Caco-2 (cell line): ENCODE results near the gene PIP4K2A. TPM values are rescaled to one million over a fixed set of nuclear protein-coding genes. Genes with fewer than 3 reads are reported as not detected.

Experiments used
- BruUV-seq: library from RNA; stranded (reverse); fragments of 400-500 nt; replicated peaks from 2 replicates; lab custom pipeline; 2021; lab: Mats Ljungman, UMichigan
- CTCF ChIA-PET: fragments of 300-600 bp; sonication (Branson Sonifier 250); formaldehyde crosslinking; loops from one replicate; lab custom pipeline; 2022; ENCODE audit warnings: antibody characterized with exemption; lab: Charles Lee
- POLR2A ChIA-PET: fragments of 300-600 bp; sonication (Branson Sonifier 250); formaldehyde crosslinking; loops from one replicate; lab custom pipeline; 2022; ENCODE audit warnings: antibody characterized with exemption; lab: Charles Lee
- DNase-seq, 2 experiments: peaks; one replicate each; pipeline versions ENCODE4 v3.0.0 to v3.0.0-alpha.2; 2020 to 2022
- H3K27me3 ChIP-seq: replicated peaks from 2 replicates; pipeline ENCODE4 v1.6.0; 2011; ENCODE audit warnings: low read length; ENCODE audit not compliant: control insufficient read depth, insufficient read depth
- H3K36me3 ChIP-seq: 2 replicates; pipeline ENCODE4 v1.5.1; 2011; ENCODE audit warnings: low read length; ENCODE audit not compliant: control insufficient read depth, insufficient read depth
- H3K4me1 ChIP-seq: fragments of 250-450 bp; sonication (Bioruptor Pico); 2 replicates; pipeline ENCODE4 v1.5.1; 2020; ENCODE audit warnings: mild to moderate bottlenecking
- H3K4me3 ChIP-seq: 2 replicates; pipeline ENCODE4 v1.5.1; 2011; ENCODE audit warnings: low read depth, mild to moderate bottlenecking, control low read depth, low read length
- H3K9me3 ChIP-seq: fragments of 250-450 bp; sonication (Bioruptor Pico); 2 replicates; pipeline ENCODE4 v1.5.1; 2020; ENCODE audit warnings: mild to moderate bottlenecking, moderate library complexity
- H3K27ac Mint-ChIP-seq: one replicate; pipeline ENCODE4 v1.8.0; 2022; ENCODE audit warnings: mixed read lengths; ENCODE audit not compliant: unreplicated experiment
- H3K27me3 Mint-ChIP-seq: one replicate; pipeline ENCODE4 v1.8.0; 2022; ENCODE audit warnings: mixed read lengths; ENCODE audit not compliant: insufficient read depth, unreplicated experiment
- H3K36me3 Mint-ChIP-seq: one replicate; pipeline ENCODE4 v1.8.0; 2022; ENCODE audit warnings: mild to moderate bottlenecking, mixed read lengths; ENCODE audit not compliant: insufficient read depth, unreplicated experiment
- H3K4me1 Mint-ChIP-seq: one replicate; pipeline ENCODE4 v1.8.0; 2022; ENCODE audit warnings: low read depth, mixed read lengths; ENCODE audit not compliant: unreplicated experiment
- H3K4me3 Mint-ChIP-seq: one replicate; pipeline ENCODE4 v1.8.0; 2022; ENCODE audit warnings: mild to moderate bottlenecking, moderate library complexity, mixed read lengths; ENCODE audit not compliant: unreplicated experiment
- H3K9me3 Mint-ChIP-seq: one replicate; pipeline ENCODE4 v1.8.0; 2022; ENCODE audit warnings: mixed read lengths; ENCODE audit not compliant: unreplicated experiment
- intact Hi-C: fragments of 100-400 bp; cut with micrococcal nuclease; formaldehyde crosslinking; loops from one replicate; pipeline ENCODE4 v1.10.0; 2022; ENCODE audit not compliant: unreplicated experiment
- total RNA-seq: library from RNA; stranded (reverse); gene quantifications from 2 replicates; pipeline ENCODE4 v1.2.3, GENCODE V29; 2022
- TF ChIP-seq, protein P1 (sequence below), 2 experiments: fragments of 200-600 bp in 1 of 2; IDR thresholded peaks; 1 replicate in 1 of 2; 2 replicates in 1 of 2; pipeline versions ENCODE4 v1.5.1 to v1.8.0; 2011 to 2022; ENCODE audit warnings: antibody characterized with exemption in 1 of 2, control low read depth in 1 of 2, inconsistent platforms in 1 of 2, low read depth in 1 of 2, low read length in 1 of 2, mild to moderate bottlenecking in 1 of 2, moderate library complexity in 1 of 2; ENCODE audit not compliant: insufficient read depth in 1 of 2, severe bottlenecking in 1 of 2, unreplicated experiment in 1 of 2

The PIP4K2A gene
- total RNA-seq, 1 experiment from 2014 or later = 26.9 TPM

DNA sequence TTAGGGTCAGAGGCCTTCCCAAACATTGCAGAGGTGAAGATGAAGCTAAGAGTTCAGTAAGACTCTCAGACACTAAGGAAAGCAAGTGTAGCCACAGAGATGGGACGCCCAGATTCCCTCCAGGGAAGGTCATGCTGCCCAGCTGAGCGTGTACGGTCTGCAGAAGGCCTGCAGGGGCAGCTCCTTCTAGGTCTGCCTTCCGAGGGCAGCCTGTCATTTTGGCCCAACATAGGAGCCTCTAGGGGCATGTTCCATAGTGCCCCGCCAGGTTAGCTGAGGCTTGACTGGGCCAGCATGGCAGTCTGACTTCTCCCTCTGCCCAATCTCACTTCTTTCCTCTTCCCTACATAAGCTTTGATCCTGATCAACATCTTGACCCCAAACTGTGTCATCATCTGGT is 130.7 kb downstream of the PIP4K2A start:
- peaks cover 6% of the 10 kb centered on the region for H3K36me3 Mint-ChIP-seq
- Histone ChIP-seq H3K9me3 (no peaks in the 10 kb centered on the region), H3K27me3 (no peaks in the 10 kb centered on the region), H3K4me3 (no peak overlapping the region), H3K36me3 (no peaks in the 10 kb centered on the region; the same call in 1 of the 2 replicates), H3K4me1 (peaks cover 5% of the 10 kb centered on the region; the same call in 1 of the 2 replicates)
- no peak overlapping the region for H3K4me3 Mint-ChIP-seq
- TF ChIP-seq, protein P1, sequence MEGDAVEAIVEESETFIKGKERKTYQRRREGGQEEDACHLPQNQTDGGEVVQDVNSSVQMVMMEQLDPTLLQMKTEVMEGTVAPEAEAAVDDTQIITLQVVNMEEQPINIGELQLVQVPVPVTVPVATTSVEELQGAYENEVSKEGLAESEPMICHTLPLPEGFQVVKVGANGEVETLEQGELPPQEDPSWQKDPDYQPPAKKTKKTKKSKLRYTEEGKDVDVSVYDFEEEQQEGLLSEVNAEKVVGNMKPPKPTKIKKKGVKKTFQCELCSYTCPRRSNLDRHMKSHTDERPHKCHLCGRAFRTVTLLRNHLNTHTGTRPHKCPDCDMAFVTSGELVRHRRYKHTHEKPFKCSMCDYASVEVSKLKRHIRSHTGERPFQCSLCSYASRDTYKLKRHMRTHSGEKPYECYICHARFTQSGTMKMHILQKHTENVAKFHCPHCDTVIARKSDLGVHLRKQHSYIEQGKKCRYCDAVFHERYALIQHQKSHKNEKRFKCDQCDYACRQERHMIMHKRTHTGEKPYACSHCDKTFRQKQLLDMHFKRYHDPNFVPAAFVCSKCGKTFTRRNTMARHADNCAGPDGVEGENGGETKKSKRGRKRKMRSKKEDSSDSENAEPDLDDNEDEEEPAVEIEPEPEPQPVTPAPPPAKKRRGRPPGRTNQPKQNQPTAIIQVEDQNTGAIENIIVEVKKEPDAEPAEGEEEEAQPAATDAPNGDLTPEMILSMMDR (IDR thresholded peaks at IDR 0.05; ENCODE audit: insufficient read depth in 1 of 2, low read depth in 1 of 2, low read length in 1 of 2, severe bottlenecking in 1 of 2, unreplicated experiment in 1 of 2) = no peak
- ChIA-PET CTCF (no interaction called here), POLR2A (no interaction called here)
- H3K27me3 Mint-ChIP-seq = no peaks in the 10 kb centered on the region
- H3K4me1 Mint-ChIP-seq = no peaks in the 10 kb centered on the region
- no peaks in the 10 kb centered on the region for H3K9me3 Mint-ChIP-seq
- BruUV-seq = no TSS peak
- no peak for DNase-seq
- no peak overlapping the region for H3K27ac Mint-ChIP-seq
- intact Hi-C loops = loop anchor here (10.0 kb wide), 2 partner anchors 271 to 589 kb away; no protein-coding TSS in a partner anchor

DNA sequence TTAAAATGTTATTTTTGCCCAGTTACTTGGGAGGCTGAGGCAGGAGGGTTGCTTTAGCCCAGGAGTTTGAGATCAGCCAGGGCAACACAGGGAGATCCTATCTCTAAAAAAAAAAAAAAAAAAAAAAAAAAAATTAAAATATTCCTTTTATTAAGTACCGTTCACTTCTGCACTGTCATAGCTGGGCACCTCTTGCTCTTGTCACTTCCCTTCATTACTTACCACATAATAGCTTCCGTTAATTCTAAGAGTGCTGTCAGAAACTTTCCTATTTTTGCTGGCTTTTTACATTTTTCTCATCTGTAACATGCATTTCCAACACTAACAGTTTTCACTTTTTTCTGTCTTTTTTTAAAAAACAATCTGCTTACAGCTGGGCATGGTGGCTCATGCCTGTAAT is 132.9 kb downstream of the PIP4K2A start:
- no peaks in the 10 kb centered on the region for H3K4me1 Mint-ChIP-seq
- H3K36me3 Mint-ChIP-seq = peaks cover 18% of the 10 kb centered on the region
- ChIA-PET CTCF (no interaction called here), POLR2A (no interaction called here)
- Histone ChIP-seq H3K27me3 (no peaks in the 10 kb centered on the region), H3K9me3 (no peaks in the 10 kb centered on the region), H3K4me3 (no peak overlapping the region), H3K36me3 (no peaks in the 10 kb centered on the region; the same call in 1 of the 2 replicates), H3K4me1 (peaks cover 5% of the 10 kb centered on the region; the same call in 1 of the 2 replicates)
- no peaks in the 10 kb centered on the region for H3K9me3 Mint-ChIP-seq
- no peaks in the 10 kb centered on the region for H3K27me3 Mint-ChIP-seq
- TF ChIP-seq, protein P1 (IDR thresholded peaks at IDR 0.05; ENCODE audit: insufficient read depth in 1 of 2, low read depth in 1 of 2, low read length in 1 of 2, severe bottlenecking in 1 of 2, unreplicated experiment in 1 of 2) = no peak
- H3K27ac Mint-ChIP-seq = no peak overlapping the region
- intact Hi-C loops = loop anchor here (10.0 kb wide), 2 partner anchors 273 to 587 kb away; no protein-coding TSS in a partner anchor
- H3K4me3 Mint-ChIP-seq = no peak overlapping the region
- no TSS peak for BruUV-seq
- DNase-seq = no peak

DNA sequence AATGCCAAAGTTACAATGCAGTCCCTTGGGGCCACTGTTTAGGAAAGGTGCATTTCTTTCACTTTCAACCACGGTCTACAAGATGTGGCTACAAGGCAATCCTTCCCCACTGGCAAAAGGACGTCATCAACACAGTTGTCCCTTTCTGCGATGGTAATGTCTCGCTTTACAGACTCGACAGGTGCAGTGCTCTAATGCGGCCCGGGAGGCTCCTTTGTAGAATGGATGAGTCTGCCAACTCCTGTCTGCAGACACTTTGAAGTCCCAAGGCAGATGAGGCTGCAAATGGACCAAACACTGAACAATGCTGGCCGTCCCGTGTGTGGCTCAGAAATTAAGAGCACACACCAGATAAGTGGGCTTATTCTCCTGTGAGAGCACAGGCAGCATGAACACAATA is 133.7 kb downstream of the PIP4K2A start:
- POLR2A ChIA-PET = no interaction called here
- H3K27me3 ChIP-seq = no peaks in the 10 kb centered on the region
- CTCF ChIA-PET = no interaction called here
- no peaks in the 10 kb centered on the region; the same call in 1 of the 2 replicates for H3K36me3 ChIP-seq
- H3K27ac Mint-ChIP-seq = no peak overlapping the region
- intact Hi-C loops = loop anchor here (10.0 kb wide), 2 partner anchors 274 to 586 kb away; no protein-coding TSS in a partner anchor
- H3K4me1 Mint-ChIP-seq = no peaks in the 10 kb centered on the region
- H3K27me3 Mint-ChIP-seq = no peaks in the 10 kb centered on the region
- H3K4me3 ChIP-seq = no peak overlapping the region
- H3K9me3 Mint-ChIP-seq = no peaks in the 10 kb centered on the region
- TF ChIP-seq, protein P1 (IDR thresholded peaks at IDR 0.05; ENCODE audit: insufficient read depth in 1 of 2, low read depth in 1 of 2, low read length in 1 of 2, severe bottlenecking in 1 of 2, unreplicated experiment in 1 of 2) = no peak
- DNase-seq = no peak
- peaks cover 18% of the 10 kb centered on the region for H3K36me3 Mint-ChIP-seq
- H3K4me1 ChIP-seq = peaks cover 5% of the 10 kb centered on the region; the same call in 1 of the 2 replicates
- H3K4me3 Mint-ChIP-seq = no peak overlapping the region
- no peaks in the 10 kb centered on the region for H3K9me3 ChIP-seq
- BruUV-seq = no TSS peak
